PC-9 (cell line): Measurements from ENCODE around the gene ACTN1.

Experiments used
- CTCF ChIP-seq: fragments of 200-600 bp; sonication (generic); conservative IDR thresholded peaks from 2 replicates; pipeline ENCODE4 v1.6.1; 2017; ENCODE audit warnings: mixed run types, antibody characterized with exemption, mild to moderate bottlenecking, moderate library complexity
- EZH2 ChIP-seq: fragments of 200-600 bp; sonication (generic); IDR thresholded peaks from 2 replicates; pipeline ENCODE4 v1.8.0; 2017; ENCODE audit warnings: antibody characterized with exemption, low read depth

- TF ChIP-seq CTCF (no peak), EZH2 (no peak)
These were observed 2.5 kb upstream of the ACTN1 start for GRCh38 chr14:68981539-68981976.
